GM23338 (cell line): ENCODE data around the gene ZSWIM3. TPM values are rescaled to one million over a fixed set of nuclear protein-coding genes. Genes with fewer than 3 reads are reported as not detected.

Experiments used
- ATAC-seq: fragments of 200-7000 bp; cut with Tn5 transposase; 3 replicates; pipeline ENCODE4 v1.9.1; 2020
- DNase-seq: peaks from one replicate; pipeline ENCODE4 v3.0.0-alpha.2; 2015; ENCODE audit warnings: low spot score
- H2AFZ ChIP-seq: fragments of 200-600 bp; sonication (generic); 2 replicates; pipeline ENCODE4 v1.8.0; 2016; ENCODE audit warnings: antibody characterized with exemption, mild to moderate bottlenecking, moderate library complexity
- H3F3A ChIP-seq: fragments of 200-600 bp; sonication (generic); replicated peaks from 2 replicates; pipeline ENCODE4 v1.8.0; 2017; ENCODE audit warnings: antibody characterized with exemption, mixed run types, low read depth
- H3K27ac ChIP-seq: fragments of 200-600 bp; sonication (generic); 2 replicates; pipeline ENCODE4 v1.6.1; 2016; ENCODE audit warnings: low read depth
- H3K27me3 ChIP-seq: fragments of 200-600 bp; sonication (generic); 2 replicates; pipeline ENCODE4 v1.8.0; 2016; ENCODE audit warnings: mild to moderate bottlenecking, mixed run types, moderate library complexity; ENCODE audit not compliant: insufficient read depth
- H3K36me3 ChIP-seq: fragments of 200-600 bp; sonication (generic); 2 replicates; pipeline ENCODE4 v1.8.0; 2016; ENCODE audit warnings: mild to moderate bottlenecking; ENCODE audit not compliant: insufficient read depth
- H3K4me1 ChIP-seq: fragments of 200-600 bp; sonication (generic); 2 replicates; pipeline ENCODE4 v1.8.0; 2016; ENCODE audit warnings: mild to moderate bottlenecking, moderate library complexity; ENCODE audit not compliant: insufficient read depth
- H3K4me2 ChIP-seq: fragments of 200-600 bp; sonication (generic); 2 replicates; pipeline ENCODE4 v1.7.1; 2017; ENCODE audit warnings: mixed run types
- H3K4me3 ChIP-seq: fragments of 200-600 bp; sonication (generic); 2 replicates; pipeline ENCODE4 v1.6.1; 2016; ENCODE audit warnings: mixed run types
- H3K79me2 ChIP-seq: fragments of 200-600 bp; sonication (generic); replicated peaks from 2 replicates; pipeline ENCODE4 v1.8.0; 2017; ENCODE audit warnings: mild to moderate bottlenecking; ENCODE audit not compliant: insufficient read depth
- H3K9me2 ChIP-seq: fragments of 200-600 bp; sonication (generic); 2 replicates; pipeline ENCODE4 v1.8.0; 2017; ENCODE audit not compliant: insufficient read depth
- H4K20me1 ChIP-seq: fragments of 200-600 bp; sonication (generic); replicated peaks from 2 replicates; pipeline ENCODE4 v1.8.0; 2017; ENCODE audit warnings: mild to moderate bottlenecking; ENCODE audit not compliant: insufficient read depth
- H3K27ac Mint-ChIP-seq: 2 replicates; pipeline ENCODE4 v1.8.0; 2020; ENCODE audit warnings: inconsistent platforms, mild to moderate bottlenecking, moderate library complexity, mixed read lengths
- H3K27me3 Mint-ChIP-seq: 3 replicates; pipeline ENCODE4 v1.8.0; 2022; ENCODE audit warnings: low read depth, mild to moderate bottlenecking, moderate library complexity, mixed read lengths, inconsistent platforms; ENCODE audit not compliant: insufficient read depth, poor library complexity
- H3K36me3 Mint-ChIP-seq: 3 replicates; pipeline ENCODE4 v1.8.0; 2021; ENCODE audit warnings: low read depth, mild to moderate bottlenecking, inconsistent platforms, moderate library complexity, mixed read lengths
- H3K4me1 Mint-ChIP-seq: 3 replicates; pipeline ENCODE4 v1.8.0; 2020; ENCODE audit warnings: mild to moderate bottlenecking, inconsistent platforms, mixed read lengths
- H3K4me3 Mint-ChIP-seq: 3 replicates; pipeline ENCODE4 v1.8.0; 2021; ENCODE audit warnings: moderate library complexity, mild to moderate bottlenecking, inconsistent platforms, mixed read lengths
- H3K9me3 Mint-ChIP-seq: 3 replicates; pipeline ENCODE4 v1.8.0; 2020; ENCODE audit warnings: moderate library complexity, mild to moderate bottlenecking, inconsistent platforms, mixed read lengths
- CREB1 ChIP-seq: fragments of 250-450 bp; sonication (Bioruptor Pico); IDR thresholded peaks from 2 replicates; pipeline ENCODE4 v1.5.0; 2020; ENCODE audit warnings: low read depth, mild to moderate bottlenecking, moderate library complexity
- CTCF ChIP-seq, 2 experiments: fragments of 200-600 bp in 1 of 2; sonication (generic) in 1 of 2; conservative IDR thresholded peaks; 2 replicates each; pipeline versions ENCODE4 v1.5.1 to v1.6.1; 2016 to 2017; ENCODE audit warnings: antibody characterized with exemption in 2 of 2, low read depth in 2 of 2, mild to moderate bottlenecking in 2 of 2, moderate library complexity in 1 of 2
- ETS1 ChIP-seq: IDR thresholded peaks from 2 replicates; pipeline ENCODE4 v1.6.1; 2016; ENCODE audit warnings: antibody characterized with exemption
- EZH2 ChIP-seq: fragments of 200-600 bp; sonication (generic); IDR thresholded peaks from one replicate; pipeline ENCODE4 v1.8.0; 2017; ENCODE audit warnings: antibody characterized with exemption, mild to moderate bottlenecking, low read depth; ENCODE audit not compliant: unreplicated experiment
- EZH2phosphoT487 ChIP-seq: fragments of 200-600 bp; sonication (generic); IDR thresholded peaks from one replicate; pipeline ENCODE4 v1.8.1; 2018; ENCODE audit warnings: antibody characterized with exemption; ENCODE audit not compliant: unreplicated experiment
- JUNB ChIP-seq: IDR thresholded peaks from one replicate; pipeline ENCODE4 v1.6.1; 2016; ENCODE audit warnings: antibody characterized with exemption; ENCODE audit not compliant: unreplicated experiment
- NANOG ChIP-seq: IDR thresholded peaks from 2 replicates; pipeline ENCODE4 v1.6.1; 2016; ENCODE audit warnings: antibody characterized with exemption, borderline replicate concordance
- POLR2AphosphoS5 ChIP-seq: IDR thresholded peaks from 2 replicates; pipeline ENCODE4 v1.6.1; 2016; ENCODE audit warnings: antibody characterized with exemption, low read depth
- REST ChIP-seq: IDR thresholded peaks from one replicate; pipeline ENCODE4 v1.6.1; 2018; ENCODE audit warnings: antibody characterized with exemption; ENCODE audit not compliant: unreplicated experiment
- STAT1 ChIP-seq: IDR thresholded peaks from one replicate; pipeline ENCODE4 v1.6.1; 2016; ENCODE audit warnings: antibody characterized with exemption; ENCODE audit not compliant: unreplicated experiment
- ZNF114 ChIP-seq: fragments of 250-450 bp; sonication (Bioruptor Pico); IDR thresholded peaks from 2 replicates; pipeline ENCODE4 v1.5.0; 2020; ENCODE audit warnings: mild to moderate bottlenecking, moderate library complexity
- ZNF331 ChIP-seq: fragments of 250-450 bp; sonication (Bioruptor Pico); IDR thresholded peaks from 2 replicates; pipeline ENCODE4 v1.5.0; 2020; ENCODE audit warnings: low read depth, mild to moderate bottlenecking, moderate library complexity
- polyA plus RNA-seq: library from polyadenylated mRNA; unstranded; fragments of >200 nt; fragmentation: Nextera tagmentation; extraction: Ambion mirVana; gene quantifications from 2 replicates; pipeline ENCODE4 v1.2.1, GENCODE V29; 2016
- total RNA-seq: library from RNA; depleted of rRNA; stranded (reverse); fragments of >200 nt; shearing (Covaris generic); gene quantifications from 2 replicates; pipeline ENCODE4 v1.2.3, GENCODE V29; 2014
- TF ChIP-seq, protein P1 (sequence below): fragments of 250-450 bp; sonication (Bioruptor Pico); IDR thresholded peaks from 2 replicates; pipeline ENCODE4 v1.5.0; 2020; ENCODE audit warnings: mild to moderate bottlenecking, moderate library complexity

ZSWIM3 gene
- total and polyA plus RNA-seq, 2 experiments from 2014 or later = 2.0 to 8.2 TPM

DNA sequence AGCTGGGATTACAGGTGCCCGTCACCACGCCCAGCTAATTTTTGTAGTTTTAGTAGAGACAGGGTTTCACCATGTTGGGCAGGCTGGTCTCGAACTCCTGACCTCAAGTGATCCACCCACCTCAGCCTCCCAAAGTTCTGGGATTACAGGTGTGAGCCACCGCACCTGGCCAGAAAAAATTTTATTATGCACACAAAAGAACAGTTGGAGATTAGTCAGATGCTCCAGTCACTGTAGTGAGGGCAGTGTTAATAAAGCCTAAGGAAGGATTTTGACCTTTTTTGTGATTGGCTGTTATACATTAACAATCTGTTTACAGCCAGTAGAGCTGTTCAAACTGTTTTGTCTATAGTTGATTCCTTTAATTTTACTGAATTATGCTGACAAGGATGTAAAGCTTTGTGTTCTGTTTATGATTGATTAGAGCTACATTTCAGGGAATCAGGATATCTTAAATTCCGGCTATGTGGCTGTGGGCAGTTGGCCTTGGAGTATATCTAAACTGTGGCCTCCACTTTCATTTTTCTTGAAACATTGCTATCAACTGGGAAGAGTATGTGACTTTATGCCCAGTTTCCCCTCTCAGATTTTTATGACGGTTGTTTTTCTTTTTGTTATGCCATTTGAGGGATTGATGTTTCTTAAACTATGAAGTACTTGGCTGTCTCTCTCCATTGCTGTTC, 9.9 kb downstream of the ZSWIM3 start:
- Mint-ChIP-seq H3K4me3 (no peak overlapping the region), H3K4me1 (no peaks in the 10 kb centered on the region), H3K27ac (no peak overlapping the region), H3K9me3 (no peaks in the 10 kb centered on the region), H3K36me3 (no peaks in the 10 kb centered on the region), H3K27me3 (no peaks in the 10 kb centered on the region)
- Histone ChIP-seq H3K27me3 (no peaks in the 10 kb centered on the region), H3K9me2 (no peaks in the 10 kb centered on the region), H3K4me1 (no peaks in the 10 kb centered on the region), H3K36me3 (no peaks in the 10 kb centered on the region), H2AFZ (no peak overlapping the region), H3K79me2 (no peaks in the 10 kb centered on the region), H3F3A (0 out of 2 replicates have a peak, but pooled peaks cover 6% of the 10 kb centered on the region), H4K20me1 (no peaks in the 10 kb centered on the region), H3K4me2 (no peak overlapping the region), H3K27ac (no peak overlapping the region), H3K4me3 (no peak overlapping the region)
- no peak for DNase-seq
- ATAC-seq = no peak
- TF ChIP-seq ZNF331 (no peak), NANOG (no peak), CTCF (conservative IDR thresholded peaks at IDR 0.05; ENCODE audit: low read depth in 2 of 2) (no peak), EZH2phosphoT487 (no peak), CREB1 (CRISPR knock-in tag) (no peak), ZNF114 (CRISPR knock-in tag) (no peak), JUNB (no peak), REST (no peak), EZH2 (no peak), STAT1 (no peak), POLR2AphosphoS5 (no peak), ETS1 (no peak)
- TF ChIP-seq, protein P1, sequence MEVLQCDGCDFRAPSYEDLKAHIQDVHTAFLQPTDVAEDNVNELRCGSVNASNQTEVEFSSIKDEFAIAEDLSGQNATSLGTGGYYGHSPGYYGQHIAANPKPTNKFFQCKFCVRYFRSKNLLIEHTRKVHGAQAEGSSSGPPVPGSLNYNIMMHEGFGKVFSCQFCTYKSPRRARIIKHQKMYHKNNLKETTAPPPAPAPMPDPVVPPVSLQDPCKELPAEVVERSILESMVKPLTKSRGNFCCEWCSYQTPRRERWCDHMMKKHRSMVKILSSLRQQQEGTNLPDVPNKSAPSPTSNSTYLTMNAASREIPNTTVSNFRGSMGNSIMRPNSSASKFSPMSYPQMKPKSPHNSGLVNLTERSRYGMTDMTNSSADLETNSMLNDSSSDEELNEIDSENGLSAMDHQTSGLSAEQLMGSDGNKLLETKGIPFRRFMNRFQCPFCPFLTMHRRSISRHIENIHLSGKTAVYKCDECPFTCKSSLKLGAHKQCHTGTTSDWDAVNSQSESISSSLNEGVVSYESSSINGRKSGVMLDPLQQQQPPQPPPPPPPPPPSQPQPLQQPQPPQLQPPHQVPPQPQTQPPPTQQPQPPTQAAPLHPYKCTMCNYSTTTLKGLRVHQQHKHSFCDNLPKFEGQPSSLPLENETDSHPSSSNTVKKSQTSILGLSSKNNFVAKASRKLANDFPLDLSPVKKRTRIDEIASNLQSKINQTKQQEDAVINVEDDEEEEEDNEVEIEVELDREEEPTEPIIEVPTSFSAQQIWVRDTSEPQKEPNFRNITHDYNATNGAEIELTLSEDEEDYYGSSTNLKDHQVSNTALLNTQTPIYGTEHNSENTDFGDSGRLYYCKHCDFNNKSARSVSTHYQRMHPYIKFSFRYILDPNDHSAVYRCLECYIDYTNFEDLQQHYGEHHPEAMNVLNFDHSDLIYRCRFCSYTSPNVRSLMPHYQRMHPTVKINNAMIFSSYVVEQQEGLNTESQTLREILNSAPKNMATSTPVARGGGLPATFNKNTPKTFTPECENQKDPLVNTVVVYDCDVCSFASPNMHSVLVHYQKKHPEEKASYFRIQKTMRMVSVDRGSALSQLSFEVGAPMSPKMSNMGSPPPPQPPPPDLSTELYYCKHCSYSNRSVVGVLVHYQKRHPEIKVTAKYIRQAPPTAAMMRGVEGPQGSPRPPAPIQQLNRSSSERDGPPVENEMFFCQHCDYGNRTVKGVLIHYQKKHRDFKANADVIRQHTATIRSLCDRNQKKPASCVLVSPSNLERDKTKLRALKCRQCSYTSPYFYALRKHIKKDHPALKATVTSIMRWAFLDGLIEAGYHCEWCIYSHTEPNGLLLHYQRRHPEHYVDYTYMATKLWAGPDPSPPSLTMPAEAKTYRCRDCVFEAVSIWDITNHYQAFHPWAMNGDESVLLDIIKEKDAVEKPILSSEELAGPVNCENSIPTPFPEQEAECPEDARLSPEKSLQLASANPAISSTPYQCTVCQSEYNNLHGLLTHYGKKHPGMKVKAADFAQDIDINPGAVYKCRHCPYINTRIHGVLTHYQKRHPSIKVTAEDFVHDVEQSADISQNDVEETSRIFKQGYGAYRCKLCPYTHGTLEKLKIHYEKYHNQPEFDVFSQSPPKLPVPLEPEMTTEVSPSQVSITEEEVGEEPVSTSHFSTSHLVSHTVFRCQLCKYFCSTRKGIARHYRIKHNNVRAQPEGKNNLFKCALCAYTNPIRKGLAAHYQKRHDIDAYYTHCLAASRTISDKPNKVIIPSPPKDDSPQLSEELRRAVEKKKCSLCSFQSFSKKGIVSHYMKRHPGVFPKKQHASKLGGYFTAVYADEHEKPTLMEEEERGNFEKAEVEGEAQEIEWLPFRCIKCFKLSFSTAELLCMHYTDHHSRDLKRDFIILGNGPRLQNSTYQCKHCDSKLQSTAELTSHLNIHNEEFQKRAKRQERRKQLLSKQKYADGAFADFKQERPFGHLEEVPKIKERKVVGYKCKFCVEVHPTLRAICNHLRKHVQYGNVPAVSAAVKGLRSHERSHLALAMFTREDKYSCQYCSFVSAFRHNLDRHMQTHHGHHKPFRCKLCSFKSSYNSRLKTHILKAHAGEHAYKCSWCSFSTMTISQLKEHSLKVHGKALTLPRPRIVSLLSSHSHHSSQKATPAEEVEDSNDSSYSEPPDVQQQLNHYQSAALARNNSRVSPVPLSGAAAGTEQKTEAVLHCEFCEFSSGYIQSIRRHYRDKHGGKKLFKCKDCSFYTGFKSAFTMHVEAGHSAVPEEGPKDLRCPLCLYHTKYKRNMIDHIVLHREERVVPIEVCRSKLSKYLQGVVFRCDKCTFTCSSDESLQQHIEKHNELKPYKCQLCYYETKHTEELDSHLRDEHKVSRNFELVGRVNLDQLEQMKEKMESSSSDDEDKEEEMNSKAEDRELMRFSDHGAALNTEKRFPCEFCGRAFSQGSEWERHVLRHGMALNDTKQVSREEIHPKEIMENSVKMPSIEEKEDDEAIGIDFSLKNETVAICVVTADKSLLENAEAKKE (CRISPR knock-in tag) = no peak
